ENCODE measurements around the gene KRTAP29-1. TPM values are rescaled to one million over a fixed set of nuclear protein-coding genes. Genes with fewer than 3 reads are reported as not detected.
"Not testable (repeated sequence)": the region's sequence is repeated elsewhere in the genome, so short reads cannot be mapped to it uniquely, and the experiment has no call there.

Gene KRTAP29-1
- total RNA-seq, 1 experiment from 2014 or later, result not detected

DNA sequence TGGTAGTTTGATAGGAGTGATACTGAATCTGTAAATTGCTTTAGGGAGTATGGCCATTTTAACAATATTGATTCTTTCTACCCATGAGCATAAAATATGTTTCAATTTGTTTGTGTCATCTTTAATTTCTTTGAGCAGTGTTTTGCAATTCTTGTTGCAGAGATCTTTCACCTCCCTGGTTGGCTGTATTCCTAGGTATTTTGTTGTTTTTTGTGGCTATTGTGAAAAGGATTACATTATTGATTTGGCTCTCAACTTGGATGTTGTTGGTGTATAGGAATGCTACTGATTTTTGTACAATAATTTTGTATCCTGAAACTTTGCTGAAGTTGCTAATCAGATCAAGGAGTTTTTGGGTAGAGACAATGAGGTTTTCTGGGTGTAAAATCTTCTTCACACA, 44.2 kb downstream of the KRTAP29-1 start:
- no peak for TF ChIP-seq EZH2 (IDR thresholded peaks at IDR 0.05; ENCODE audit: borderline replicate concordance, low read depth, low read length, poor library complexity, severe bottlenecking)
- TF ChIP-seq, protein P1, sequence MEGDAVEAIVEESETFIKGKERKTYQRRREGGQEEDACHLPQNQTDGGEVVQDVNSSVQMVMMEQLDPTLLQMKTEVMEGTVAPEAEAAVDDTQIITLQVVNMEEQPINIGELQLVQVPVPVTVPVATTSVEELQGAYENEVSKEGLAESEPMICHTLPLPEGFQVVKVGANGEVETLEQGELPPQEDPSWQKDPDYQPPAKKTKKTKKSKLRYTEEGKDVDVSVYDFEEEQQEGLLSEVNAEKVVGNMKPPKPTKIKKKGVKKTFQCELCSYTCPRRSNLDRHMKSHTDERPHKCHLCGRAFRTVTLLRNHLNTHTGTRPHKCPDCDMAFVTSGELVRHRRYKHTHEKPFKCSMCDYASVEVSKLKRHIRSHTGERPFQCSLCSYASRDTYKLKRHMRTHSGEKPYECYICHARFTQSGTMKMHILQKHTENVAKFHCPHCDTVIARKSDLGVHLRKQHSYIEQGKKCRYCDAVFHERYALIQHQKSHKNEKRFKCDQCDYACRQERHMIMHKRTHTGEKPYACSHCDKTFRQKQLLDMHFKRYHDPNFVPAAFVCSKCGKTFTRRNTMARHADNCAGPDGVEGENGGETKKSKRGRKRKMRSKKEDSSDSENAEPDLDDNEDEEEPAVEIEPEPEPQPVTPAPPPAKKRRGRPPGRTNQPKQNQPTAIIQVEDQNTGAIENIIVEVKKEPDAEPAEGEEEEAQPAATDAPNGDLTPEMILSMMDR (conservative IDR thresholded peaks at IDR 0.05; ENCODE audit: low read depth, low read length), result no peak
- H3K4me3 ChIP-seq (ENCODE audit: low read depth, low read length, poor library complexity, severe bottlenecking), result no peak overlapping the region
- CTCF ChIA-PET, result no interaction called here
- intact Hi-C loops (cut with micrococcal nuclease; ENCODE audit: unreplicated experiment), result no loop called here
- H3K27ac ChIP-seq (ENCODE audit: low read depth, low read length, poor library complexity, severe bottlenecking), result no peak overlapping the region
- no peaks in the 10 kb centered on the region for H3K4me1 ChIP-seq (ENCODE audit: insufficient read depth, low read length, poor library complexity, severe bottlenecking)
- no TSS peak for BruUV-seq (replicated peaks)
- H3K27me3 ChIP-seq (replicated peaks; ENCODE audit: insufficient read depth, low read depth, low read length, poor library complexity), result no peaks in the 10 kb centered on the region
- no peak for DNase-seq (ENCODE audit: low spot score)
- no peaks in the 10 kb centered on the region for H3K9me3 ChIP-seq (ENCODE audit: low read depth, low read length, poor library complexity, severe bottlenecking)
- POLR2A ChIA-PET (ENCODE audit: low non-redundant PET), result no interaction called here
- no peaks in the 10 kb centered on the region for H3K36me3 ChIP-seq (ENCODE audit: insufficient read depth, low read length, poor library complexity, severe bottlenecking)

DNA sequence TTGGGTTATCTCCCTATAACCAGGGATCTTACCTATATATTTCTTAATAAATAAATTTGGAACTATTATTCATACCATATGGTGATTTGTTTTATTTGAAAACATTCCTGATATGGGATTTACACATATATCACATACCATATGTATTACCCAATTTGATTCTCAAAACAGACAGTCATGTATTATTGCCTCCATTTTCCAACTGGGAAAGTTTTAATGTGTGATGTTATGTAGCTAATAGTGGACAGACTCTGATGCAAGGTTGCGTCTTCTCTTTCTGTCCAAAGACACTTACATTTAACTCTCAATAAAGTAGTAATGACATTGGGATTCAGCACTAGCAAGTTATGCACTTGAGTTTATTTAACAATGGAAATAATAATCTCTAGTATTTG, 46.4 kb downstream of the KRTAP29-1 start:
- TF ChIP-seq, protein P1 (conservative IDR thresholded peaks at IDR 0.05; ENCODE audit: low read depth, low read length), result no peak
- no peak for TF ChIP-seq EZH2 (IDR thresholded peaks at IDR 0.05; ENCODE audit: borderline replicate concordance, low read depth, low read length, poor library complexity, severe bottlenecking)
- H3K27me3 ChIP-seq (replicated peaks; ENCODE audit: insufficient read depth, low read depth, low read length, poor library complexity), result no peaks in the 10 kb centered on the region
- H3K27ac ChIP-seq (ENCODE audit: low read depth, low read length, poor library complexity, severe bottlenecking), result no peak overlapping the region
- CTCF ChIA-PET, result no interaction called here
- BruUV-seq (replicated peaks), result no TSS peak
- no peak for DNase-seq (ENCODE audit: low spot score)
- H3K9me3 ChIP-seq (ENCODE audit: low read depth, low read length, poor library complexity, severe bottlenecking), result no peaks in the 10 kb centered on the region
- H3K4me3 ChIP-seq (ENCODE audit: low read depth, low read length, poor library complexity, severe bottlenecking), result no peak overlapping the region
- intact Hi-C loops (cut with micrococcal nuclease; ENCODE audit: unreplicated experiment), result no loop called here
- no peaks in the 10 kb centered on the region for H3K36me3 ChIP-seq (ENCODE audit: insufficient read depth, low read length, poor library complexity, severe bottlenecking)
- H3K4me1 ChIP-seq (ENCODE audit: insufficient read depth, low read length, poor library complexity, severe bottlenecking), result no peaks in the 10 kb centered on the region
- POLR2A ChIA-PET (ENCODE audit: low non-redundant PET), result no interaction called here

DNA sequence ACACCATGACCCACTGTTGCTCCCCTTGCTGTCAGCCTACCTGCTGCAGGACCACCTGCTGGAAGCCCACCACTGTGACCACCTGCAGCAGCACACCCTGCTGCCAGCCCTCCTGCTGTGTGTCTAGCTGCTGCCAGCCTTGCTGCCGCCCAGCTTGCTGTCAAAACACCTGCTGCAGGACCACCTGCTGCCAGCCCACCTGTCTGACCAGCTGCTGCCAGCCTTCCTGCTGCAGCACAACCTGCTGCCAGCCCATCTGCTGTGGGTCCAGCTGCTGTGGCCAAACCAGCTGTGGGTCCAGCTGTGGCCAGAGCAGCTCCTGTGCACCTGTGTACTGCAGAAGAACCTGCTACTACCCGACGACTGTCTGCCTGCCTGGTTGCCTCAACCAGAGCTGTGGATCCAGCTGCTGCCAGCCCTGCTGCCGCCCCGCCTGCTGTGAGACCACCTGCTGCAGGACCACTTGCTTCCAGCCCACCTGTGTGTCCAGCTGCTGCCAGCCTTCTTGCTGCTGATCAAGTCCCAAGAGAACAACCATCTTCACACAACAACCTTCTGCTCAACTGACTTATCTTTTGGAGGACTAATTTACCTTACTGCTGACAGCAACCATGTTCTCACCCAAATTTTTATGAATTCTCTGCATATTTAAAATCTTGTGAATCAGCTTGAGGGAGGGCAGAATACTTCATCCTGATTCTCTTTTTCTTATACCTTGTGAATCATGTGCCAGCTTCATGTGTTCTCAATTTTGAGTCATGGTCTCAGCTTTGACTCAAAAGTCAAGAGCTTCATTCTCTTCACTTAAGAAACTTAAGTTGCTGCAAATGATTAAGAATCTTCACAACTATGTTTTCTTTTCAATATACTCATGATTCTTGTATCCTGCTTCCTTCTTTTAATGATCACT, 47.0 kb downstream of the KRTAP29-1 start, which contains the start of gene KRTAP9-9:
TSS of gene KRTAP9-9 (plus strand) at position 4 of the 910 bp plus-strand sequence.
- H3K27ac ChIP-seq (ENCODE audit: low read depth, low read length, poor library complexity, severe bottlenecking); BruUV-seq (replicated peaks); CTCF ChIA-PET: not testable (repeated sequence)

DNA sequence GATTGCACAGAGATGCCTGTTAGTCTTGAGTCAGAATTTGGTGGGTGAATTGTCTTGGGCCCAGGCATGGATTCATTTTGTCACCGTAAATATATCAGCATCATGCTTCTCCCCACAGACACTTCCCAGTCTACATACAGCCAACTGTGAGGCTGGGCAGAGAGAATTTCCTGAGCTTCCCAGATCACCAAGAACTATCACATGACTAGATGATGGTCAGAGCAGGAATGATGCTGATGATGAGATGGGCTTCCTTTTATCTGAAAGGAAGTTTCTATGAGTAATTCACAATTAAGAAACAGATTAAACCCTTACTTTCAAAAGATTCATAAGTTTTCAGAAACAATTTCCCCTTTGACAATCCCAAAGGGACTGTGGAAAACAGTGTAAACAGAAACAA, 47.8 kb downstream of the KRTAP29-1 start:
- DNase-seq (ENCODE audit: low spot score), result no peak
- no peak overlapping the region for H3K27ac ChIP-seq (ENCODE audit: low read depth, low read length, poor library complexity, severe bottlenecking)
- H3K4me3 ChIP-seq (ENCODE audit: low read depth, low read length, poor library complexity, severe bottlenecking), result no peak overlapping the region
- TF ChIP-seq, protein P1 (conservative IDR thresholded peaks at IDR 0.05; ENCODE audit: low read depth, low read length), result no peak
- no peak for TF ChIP-seq EZH2 (IDR thresholded peaks at IDR 0.05; ENCODE audit: borderline replicate concordance, low read depth, low read length, poor library complexity, severe bottlenecking)
- H3K4me1 ChIP-seq (ENCODE audit: insufficient read depth, low read length, poor library complexity, severe bottlenecking), result no peaks in the 10 kb centered on the region
- no TSS peak for BruUV-seq (replicated peaks)
- intact Hi-C loops (cut with micrococcal nuclease; ENCODE audit: unreplicated experiment), result no loop called here
- POLR2A ChIA-PET (ENCODE audit: low non-redundant PET), result no interaction called here
- no peaks in the 10 kb centered on the region for H3K27me3 ChIP-seq (replicated peaks; ENCODE audit: insufficient read depth, low read depth, low read length, poor library complexity)
- H3K36me3 ChIP-seq (ENCODE audit: insufficient read depth, low read length, poor library complexity, severe bottlenecking), result no peaks in the 10 kb centered on the region
- no peaks in the 10 kb centered on the region for H3K9me3 ChIP-seq (ENCODE audit: low read depth, low read length, poor library complexity, severe bottlenecking)
- CTCF ChIA-PET, result no interaction called here

More for the DNA sequence above, 47.0 kb downstream of the KRTAP29-1 start, which contains the start of gene KRTAP9-9:
- H3K36me3 ChIP-seq (ENCODE audit: insufficient read depth, low read length, poor library complexity, severe bottlenecking); H3K4me3 ChIP-seq (ENCODE audit: low read depth, low read length, poor library complexity, severe bottlenecking); H3K4me1 ChIP-seq (ENCODE audit: insufficient read depth, low read length, poor library complexity, severe bottlenecking); H3K27me3 ChIP-seq (replicated peaks; ENCODE audit: insufficient read depth, low read depth, low read length, poor library complexity); H3K9me3 ChIP-seq (ENCODE audit: low read depth, low read length, poor library complexity, severe bottlenecking); DNase-seq (ENCODE audit: low spot score); intact Hi-C loops (cut with micrococcal nuclease; ENCODE audit: unreplicated experiment); POLR2A ChIA-PET (ENCODE audit: low non-redundant PET): not testable (repeated sequence)
